Amniotic epithelial cell (primary cell): ENCODE measurements around the gene SAFB2.
A peak's percentile ranks its signal among the peaks of the same experiment; 100 is the strongest.

Source experiments
- DNase-seq: peaks from one replicate; pipeline ENCODE4 v3.0.0-alpha.2; 2010; ENCODE audit warnings: low read depth

SAFB2 gene

GRCh38 chr19:5607318-5608275 is 15.0 kb downstream of the SAFB2 start:
- peak; percentile 24 for DNase-seq

- no peak for DNase-seq
Observed at GRCh38 chr19:5605362-5605761, 17.2 kb downstream of the SAFB2 start.

- DNase-seq, result peak; percentile 75
Observed at GRCh38 chr19:5603626-5604025, 18.9 kb downstream of the SAFB2 start.

GRCh38 chr19:5600797-5601196 is 21.8 kb downstream of the SAFB2 start:
- DNase-seq, result no peak

GRCh38 chr19:5595745-5596144 is 26.8 kb downstream of the SAFB2 start:
- no peak for DNase-seq

- DNase-seq, result no peak
Observed at GRCh38 chr19:5595129-5595528, 27.4 kb downstream of the SAFB2 start.

GRCh38 chr19:5594521-5594950 is 28.0 kb downstream of the SAFB2 start:
- DNase-seq, result no peak

- DNase-seq, result no peak
Observed at GRCh38 chr19:5593343-5594255, 29.0 kb downstream of the SAFB2 start.

GRCh38 chr19:5592531-5593342 is 29.8 kb downstream of the SAFB2 start:
- no peak for DNase-seq

GRCh38 chr19:5591476-5591875 is 31.1 kb downstream of the SAFB2 start:
- no peak for DNase-seq

- DNase-seq, result no peak
Observed at GRCh38 chr19:5590865-5591154, 31.8 kb downstream of the SAFB2 start.

GRCh38 chr19:5590151-5590864 is 32.3 kb downstream of the SAFB2 start:
- no peak for DNase-seq

GRCh38 chr19:5588906-5589676 is 33.5 kb downstream of the SAFB2 start:
- no peak for DNase-seq

GRCh38 chr19:5588441-5588840 is 34.1 kb downstream of the SAFB2 start:
- peak; percentile 28 for DNase-seq

GRCh38 chr19:5587661-5588060 is 34.9 kb downstream of the SAFB2 start:
- DNase-seq, result no peak

GRCh38 chr19:5587071-5587455 is 35.5 kb downstream of the SAFB2 start:
- DNase-seq, result no peak

- no peak for DNase-seq
Observed at GRCh38 chr19:5586300-5587070, 36.1 kb downstream of the SAFB2 start.

GRCh38 chr19:5585461-5586299 is 36.9 kb downstream of the SAFB2 start:
- DNase-seq, result no peak

GRCh38 chr19:5580161-5580571 is 42.4 kb downstream of the SAFB2 start:
- DNase-seq, result no peak
